ENCODE results near the gene TRIM37.

TRIM37 gene

DNA sequence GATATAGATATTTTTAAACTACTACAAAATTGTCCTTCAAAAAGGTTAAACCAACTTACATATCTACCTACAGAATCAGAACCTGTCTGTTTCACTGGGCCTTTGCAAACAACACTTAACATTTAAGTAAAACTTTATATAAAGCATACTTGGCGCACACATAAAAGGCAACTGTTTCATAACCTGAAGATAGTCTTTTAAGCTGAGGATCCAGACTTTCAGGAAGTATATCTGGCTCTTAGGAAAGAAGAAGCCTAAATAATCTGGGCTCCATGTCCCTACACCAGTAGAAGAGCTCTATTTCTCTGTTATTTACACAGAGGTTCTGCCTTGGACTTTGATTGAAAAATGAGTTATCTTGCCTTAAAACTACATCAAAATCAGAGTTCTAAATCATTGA is 75.9 kb downstream of the TRIM37 start:
- Mint-ChIP-seq H3K27ac (no peak overlapping the region), H3K27me3 (no peaks in the 10 kb centered on the region), H3K36me3 (ENCODE audit: low read depth) (peaks cover 24% of the 10 kb centered on the region), H3K9me3 (no peaks in the 10 kb centered on the region), H3K4me1 (peaks cover 4% of the 10 kb centered on the region), H3K4me3 (no peak overlapping the region)
- ATAC-seq (no peak), DNase-seq (no peak)

- Mint-ChIP-seq H3K36me3 (ENCODE audit: low read depth) (peaks cover 22% of the 10 kb centered on the region), H3K27me3 (no peaks in the 10 kb centered on the region), H3K27ac (no peak overlapping the region), H3K9me3 (no peaks in the 10 kb centered on the region), H3K4me3 (no peak overlapping the region), H3K4me1 (peaks cover 4% of the 10 kb centered on the region)
- ATAC-seq (no peak), DNase-seq (no peak)
Observed at GRCh38 chr17:59028328-59028727, 78.4 kb downstream of the TRIM37 start.

- no peak for DNase-seq
- no peak for ATAC-seq
- no peaks in the 10 kb centered on the region for H3K9me3 Mint-ChIP-seq
- no peaks in the 10 kb centered on the region for H3K27me3 Mint-ChIP-seq
- peak overlapping the region; percentile 26 for H3K27ac Mint-ChIP-seq
- H3K4me1 Mint-ChIP-seq: peaks cover 4% of the 10 kb centered on the region
- no peak overlapping the region for H3K4me3 Mint-ChIP-seq
- peaks cover 21% of the 10 kb centered on the region for H3K36me3 Mint-ChIP-seq (ENCODE audit: low read depth)
Observed at GRCh38 chr17:59027750-59028149, 78.9 kb downstream of the TRIM37 start.

- no peaks in the 10 kb centered on the region for H3K9me3 Mint-ChIP-seq
- H3K36me3 Mint-ChIP-seq (ENCODE audit: low read depth): peaks cover 19% of the 10 kb centered on the region
- H3K27me3 Mint-ChIP-seq: no peaks in the 10 kb centered on the region
- no peak overlapping the region for H3K27ac Mint-ChIP-seq
- H3K4me3 Mint-ChIP-seq: no peak overlapping the region
- ATAC-seq: no peak
- no peak for DNase-seq
- peaks cover 4% of the 10 kb centered on the region for H3K4me1 Mint-ChIP-seq
Observed at GRCh38 chr17:59026176-59026939, 80.3 kb downstream of the TRIM37 start.

- Mint-ChIP-seq H3K4me3 (no peak overlapping the region), H3K4me1 (peaks cover 4% of the 10 kb centered on the region), H3K36me3 (ENCODE audit: low read depth) (peaks cover 30% of the 10 kb centered on the region), H3K27me3 (no peaks in the 10 kb centered on the region), H3K27ac (no peak overlapping the region), H3K9me3 (no peaks in the 10 kb centered on the region)
- ATAC-seq (no peak), DNase-seq (no peak)
Observed at GRCh38 chr17:59024916-59025315, 81.8 kb downstream of the TRIM37 start.

DNA sequence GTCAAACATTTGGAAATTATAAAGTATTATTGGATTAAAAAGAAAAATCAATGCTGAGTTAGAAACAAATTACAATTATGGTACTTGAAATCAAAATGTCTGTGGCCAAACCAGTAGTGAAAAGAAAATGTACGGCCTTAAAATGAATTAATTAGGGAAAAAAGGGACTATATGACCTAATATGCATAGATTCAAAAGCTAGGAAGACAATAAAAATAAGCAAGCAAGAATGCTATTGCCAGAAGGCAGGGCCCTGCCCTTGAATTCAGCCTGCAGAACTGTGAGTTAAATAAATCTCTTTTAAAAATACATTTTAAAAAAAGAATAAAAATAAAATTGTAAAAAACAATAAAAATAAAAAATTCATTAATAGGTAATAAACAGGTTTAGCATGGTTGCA is 88.7 kb downstream of the TRIM37 start:
- H3K4me3 Mint-ChIP-seq: no peak overlapping the region
- H3K27me3 Mint-ChIP-seq: no peaks in the 10 kb centered on the region
- no peak overlapping the region for H3K27ac Mint-ChIP-seq
- ATAC-seq: no peak
- no peaks in the 10 kb centered on the region for H3K9me3 Mint-ChIP-seq
- DNase-seq: no peak
- peaks cover 33% of the 10 kb centered on the region for H3K36me3 Mint-ChIP-seq (ENCODE audit: low read depth)
- no peaks in the 10 kb centered on the region for H3K4me1 Mint-ChIP-seq

DNA sequence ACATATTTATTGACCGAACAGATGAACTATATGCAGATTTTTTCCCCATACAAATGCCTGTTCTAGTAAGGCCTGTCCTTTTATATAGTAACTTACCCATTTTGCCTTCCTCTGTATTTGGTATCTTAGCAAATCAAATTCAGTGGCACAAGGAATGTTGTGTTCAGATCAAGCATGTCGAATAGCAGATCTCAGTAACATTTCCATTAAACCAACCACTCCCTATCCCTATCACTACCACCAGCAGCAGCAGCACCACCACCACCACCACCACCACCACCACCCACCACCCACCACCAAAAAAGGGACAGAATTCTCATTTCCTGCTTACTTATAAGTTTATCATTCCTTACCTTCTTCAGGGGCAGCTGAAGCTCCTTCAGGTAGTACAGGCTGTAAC is 94.7 kb downstream of the TRIM37 start:
- Mint-ChIP-seq H3K27ac (no peak overlapping the region), H3K9me3 (no peaks in the 10 kb centered on the region), H3K36me3 (ENCODE audit: low read depth) (peaks cover 26% of the 10 kb centered on the region), H3K27me3 (no peaks in the 10 kb centered on the region), H3K4me1 (no peaks in the 10 kb centered on the region), H3K4me3 (no peak overlapping the region)
- DNase-seq (no peak), ATAC-seq (no peak)

DNA sequence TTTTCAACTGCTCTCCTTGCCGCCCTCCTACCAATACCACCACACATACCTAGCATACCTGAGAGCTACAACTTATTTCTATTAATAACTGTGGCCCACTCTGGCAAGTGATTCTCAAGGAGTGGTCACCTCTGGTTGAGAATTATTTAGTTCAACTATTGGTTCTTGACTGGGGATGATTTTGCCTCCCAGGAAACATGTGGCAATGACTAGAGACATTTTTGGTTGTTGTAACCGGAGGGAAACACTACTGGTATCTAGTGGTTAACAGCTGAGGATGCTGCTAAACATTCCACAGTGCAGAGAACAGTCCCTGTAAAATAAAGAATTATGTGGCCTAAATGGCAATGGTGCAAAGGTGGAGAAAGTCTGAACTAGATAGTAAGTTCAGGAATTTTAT is 96.7 kb downstream of the TRIM37 start:
- Mint-ChIP-seq H3K36me3 (ENCODE audit: low read depth) (peaks cover 23% of the 10 kb centered on the region), H3K9me3 (no peaks in the 10 kb centered on the region)

GRCh38 chr17:59008737-59009136 is 97.9 kb downstream of the TRIM37 start:
- Mint-ChIP-seq H3K4me3 (no peak overlapping the region), H3K36me3 (ENCODE audit: low read depth) (peaks cover 18% of the 10 kb centered on the region), H3K9me3 (no peaks in the 10 kb centered on the region), H3K4me1 (peaks cover 5% of the 10 kb centered on the region), H3K27ac (no peak overlapping the region), H3K27me3 (no peaks in the 10 kb centered on the region)
- DNase-seq (no peak), ATAC-seq (no peak)

More for the DNA sequence above, 96.7 kb downstream of the TRIM37 start:
- Mint-ChIP-seq H3K27ac (no peak overlapping the region), H3K27me3 (no peaks in the 10 kb centered on the region), H3K4me1 (no peaks in the 10 kb centered on the region), H3K4me3 (no peak overlapping the region)
- DNase-seq (no peak), ATAC-seq (no peak)

DNA sequence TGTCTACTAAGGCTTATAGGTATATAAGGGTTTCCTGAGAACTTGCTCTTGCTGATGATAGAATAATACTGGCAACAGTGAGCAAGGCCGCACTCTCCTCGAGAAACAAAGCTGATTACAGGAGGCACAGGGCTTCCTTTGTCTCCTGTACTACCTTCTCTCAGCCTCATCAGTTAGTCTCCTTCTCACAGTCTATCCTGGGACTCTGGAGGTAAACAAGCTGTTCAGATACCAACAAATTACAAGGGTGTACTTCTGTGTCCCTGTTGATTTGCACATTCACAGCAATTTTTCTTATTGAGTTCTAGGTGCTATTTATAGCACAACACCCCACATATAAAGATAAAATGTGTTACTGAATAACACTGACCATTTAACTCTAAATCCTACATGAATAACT is 98.7 kb downstream of the TRIM37 start:
- Mint-ChIP-seq H3K36me3 (ENCODE audit: low read depth) (peaks cover 14% of the 10 kb centered on the region), H3K9me3 (no peaks in the 10 kb centered on the region), H3K27me3 (no peaks in the 10 kb centered on the region), H3K4me1 (peaks cover 5% of the 10 kb centered on the region), H3K4me3 (no peak overlapping the region), H3K27ac (no peak overlapping the region)
- DNase-seq: no peak
- ATAC-seq: no peak

- Mint-ChIP-seq H3K27me3 (no peaks in the 10 kb centered on the region), H3K4me3 (no peak overlapping the region), H3K36me3 (ENCODE audit: low read depth) (peaks cover 12% of the 10 kb centered on the region), H3K9me3 (no peaks in the 10 kb centered on the region), H3K27ac (peak overlapping the region; percentile 54), H3K4me1 (peaks cover 29% of the 10 kb centered on the region)
- DNase-seq: peak; percentile 66
- ATAC-seq: peak; percentile 38
Observed at GRCh38 chr17:59004338-59005111, 102.2 kb downstream of the TRIM37 start.

- Mint-ChIP-seq H3K36me3 (ENCODE audit: low read depth) (peaks cover 17% of the 10 kb centered on the region), H3K27me3 (no peaks in the 10 kb centered on the region), H3K27ac (peak overlapping the region; percentile 73), H3K9me3 (no peaks in the 10 kb centered on the region), H3K4me1 (peaks cover 29% of the 10 kb centered on the region), H3K4me3 (no peak overlapping the region)
- DNase-seq (no peak), ATAC-seq (no peak)
Observed at GRCh38 chr17:59003860-59004259, 102.8 kb downstream of the TRIM37 start.

GRCh38 chr17:59002848-59003247 is 103.8 kb downstream of the TRIM37 start:
- ATAC-seq: no peak
- no peak for DNase-seq
- no peaks in the 10 kb centered on the region for H3K27me3 Mint-ChIP-seq
- peaks cover 24% of the 10 kb centered on the region for H3K36me3 Mint-ChIP-seq (ENCODE audit: low read depth)
- H3K4me1 Mint-ChIP-seq: peaks cover 29% of the 10 kb centered on the region
- no peak overlapping the region for H3K4me3 Mint-ChIP-seq
- H3K27ac Mint-ChIP-seq: no peak overlapping the region
- no peaks in the 10 kb centered on the region for H3K9me3 Mint-ChIP-seq

DNA sequence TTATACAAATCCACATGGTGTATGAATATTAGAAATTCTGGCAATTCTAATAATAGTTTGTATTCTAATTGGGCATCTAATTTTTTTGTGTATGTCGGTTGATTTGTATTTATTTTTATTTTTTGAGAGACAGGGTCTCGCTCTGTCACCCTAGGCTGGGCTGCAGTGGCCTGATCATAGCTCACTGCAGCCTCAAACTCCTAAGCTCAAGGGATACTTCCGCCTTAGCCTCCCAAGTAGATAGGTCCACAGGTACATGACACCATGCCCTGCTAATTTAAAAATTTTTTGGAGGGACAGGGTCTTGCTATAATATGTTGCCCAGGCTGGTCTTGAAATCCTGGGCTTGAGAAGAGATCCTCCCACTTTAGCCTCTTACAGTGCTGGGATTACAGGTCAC is 104.6 kb downstream of the TRIM37 start:
- no peaks in the 10 kb centered on the region for H3K27me3 Mint-ChIP-seq
- peaks cover 28% of the 10 kb centered on the region for H3K36me3 Mint-ChIP-seq (ENCODE audit: low read depth)
- DNase-seq (no peak), ATAC-seq (no peak)
- H3K27ac Mint-ChIP-seq: peak overlapping the region; percentile 42
- no peak overlapping the region for H3K4me3 Mint-ChIP-seq
- peaks cover 29% of the 10 kb centered on the region for H3K4me1 Mint-ChIP-seq
- H3K9me3 Mint-ChIP-seq: no peaks in the 10 kb centered on the region

DNA sequence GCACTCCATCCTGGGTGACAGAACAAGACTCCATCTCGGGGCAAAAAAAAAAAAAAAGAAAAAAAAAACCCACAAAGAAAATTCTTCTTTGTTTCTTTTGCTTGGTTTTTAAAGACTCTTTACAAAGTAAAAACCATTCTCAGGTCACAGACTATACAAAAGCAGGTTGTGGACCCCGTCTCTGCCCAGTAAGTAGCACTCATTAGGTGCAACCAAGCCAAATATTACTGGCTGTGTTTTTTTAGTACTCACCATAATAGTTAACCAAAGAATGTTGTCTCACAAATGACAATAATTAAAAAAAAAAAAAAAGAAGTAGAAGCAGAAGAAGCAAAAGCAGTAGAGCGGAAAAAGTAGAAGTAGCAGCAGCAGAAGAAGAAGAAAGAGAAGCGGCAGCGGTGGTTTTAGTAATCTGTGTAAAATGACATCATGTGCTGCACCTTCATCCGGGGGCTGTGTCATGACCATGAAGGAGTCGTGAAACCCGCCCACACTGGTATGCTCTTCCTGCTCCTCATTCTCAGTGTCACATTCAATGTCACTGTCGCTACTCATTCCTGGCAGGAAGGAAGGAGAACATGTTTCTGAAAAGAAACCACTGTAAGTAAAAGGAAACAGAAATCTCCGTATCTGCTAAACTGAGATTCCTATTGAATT is 105.4 kb downstream of the TRIM37 start:
- peak overlapping the region; percentile 77 for H3K4me3 Mint-ChIP-seq
- ATAC-seq: peak; percentile 99

More for the DNA sequence above, 105.4 kb downstream of the TRIM37 start:
- H3K27me3 Mint-ChIP-seq: no peaks in the 10 kb centered on the region
- peaks cover 30% of the 10 kb centered on the region for H3K36me3 Mint-ChIP-seq (ENCODE audit: low read depth)
- peak overlapping the region; percentile 89 for H3K27ac Mint-ChIP-seq
- H3K4me1 Mint-ChIP-seq: peaks cover 29% of the 10 kb centered on the region
- H3K9me3 Mint-ChIP-seq: no peaks in the 10 kb centered on the region
- peak; percentile 69 for DNase-seq
